Activated CD4-positive, alpha-beta T cell treated with anti-CD3 and anti-CD28 coated beads for 4 hours (primary cell): Measurements from ENCODE around the gene EDAR.

Source experiments
- DNase-seq, 2 donors: peaks; one replicate each; pipeline ENCODE4 v3.0.0-alpha.2; 2020

EDAR gene

GRCh38 chr2:108923019-108923700, 65.9 kb downstream of the EDAR start:
- DNase-seq: no peak

- no peak for DNase-seq
Measured at GRCh38 chr2:108922141-108922915, 66.7 kb downstream of the EDAR start.

- DNase-seq: no peak
Measured at GRCh38 chr2:108921096-108922030, 67.7 kb downstream of the EDAR start.

GRCh38 chr2:108920686-108921085, 68.3 kb downstream of the EDAR start:
- DNase-seq: no peak

GRCh38 chr2:108919571-108920373, 69.2 kb downstream of the EDAR start:
- no peak for DNase-seq

GRCh38 chr2:108918941-108919341, 70.1 kb downstream of the EDAR start:
- DNase-seq: no peak

GRCh38 chr2:108918156-108918874, 70.7 kb downstream of the EDAR start:
- no peak for DNase-seq

- no peak for DNase-seq
Measured at GRCh38 chr2:108917526-108917925, 71.5 kb downstream of the EDAR start.

- DNase-seq: no peak
Measured at GRCh38 chr2:108916796-108917421, 72.1 kb downstream of the EDAR start.

GRCh38 chr2:108916122-108916795, 72.8 kb downstream of the EDAR start:
- DNase-seq: no peak

- DNase-seq: no peak
Measured at GRCh38 chr2:108912629-108912902, 76.5 kb downstream of the EDAR start.

GRCh38 chr2:108911807-108912628, 77.0 kb downstream of the EDAR start:
- no peak for DNase-seq

- DNase-seq: no peak
Measured at GRCh38 chr2:108911401-108911800, 77.6 kb downstream of the EDAR start.

- no peak for DNase-seq
Measured at GRCh38 chr2:108910541-108911396, 78.3 kb downstream of the EDAR start.

- DNase-seq: no peak
Measured at GRCh38 chr2:108910011-108910431, 79.0 kb downstream of the EDAR start.

- DNase-seq: no peak
Measured at GRCh38 chr2:108909275-108909823, 79.7 kb downstream of the EDAR start.

- no peak for DNase-seq
Measured at GRCh38 chr2:108908713-108909070, 80.3 kb downstream of the EDAR start.

GRCh38 chr2:108907822-108908712, 81.0 kb downstream of the EDAR start:
- DNase-seq: no peak
